WI38 (cell line): ENCODE measurements around the gene PTGR3.

Source experiments
- H3K4me3 ChIP-seq: 2 replicates; pipeline ENCODE4 v1.5.1; 2011; ENCODE audit warnings: low read depth, mild to moderate bottlenecking, control low read depth, low read length
- TF ChIP-seq, protein P1 (sequence below): IDR thresholded peaks from 2 replicates; pipeline ENCODE4 v1.5.1; 2012; ENCODE audit warnings: low read depth, mild to moderate bottlenecking, control low read depth, low read length

Gene PTGR3

GRCh38 chr18:75159646-75160356, 49.1 kb downstream of the PTGR3 start:
- H3K4me3 ChIP-seq, result no peak overlapping the region
- TF ChIP-seq, protein P1, sequence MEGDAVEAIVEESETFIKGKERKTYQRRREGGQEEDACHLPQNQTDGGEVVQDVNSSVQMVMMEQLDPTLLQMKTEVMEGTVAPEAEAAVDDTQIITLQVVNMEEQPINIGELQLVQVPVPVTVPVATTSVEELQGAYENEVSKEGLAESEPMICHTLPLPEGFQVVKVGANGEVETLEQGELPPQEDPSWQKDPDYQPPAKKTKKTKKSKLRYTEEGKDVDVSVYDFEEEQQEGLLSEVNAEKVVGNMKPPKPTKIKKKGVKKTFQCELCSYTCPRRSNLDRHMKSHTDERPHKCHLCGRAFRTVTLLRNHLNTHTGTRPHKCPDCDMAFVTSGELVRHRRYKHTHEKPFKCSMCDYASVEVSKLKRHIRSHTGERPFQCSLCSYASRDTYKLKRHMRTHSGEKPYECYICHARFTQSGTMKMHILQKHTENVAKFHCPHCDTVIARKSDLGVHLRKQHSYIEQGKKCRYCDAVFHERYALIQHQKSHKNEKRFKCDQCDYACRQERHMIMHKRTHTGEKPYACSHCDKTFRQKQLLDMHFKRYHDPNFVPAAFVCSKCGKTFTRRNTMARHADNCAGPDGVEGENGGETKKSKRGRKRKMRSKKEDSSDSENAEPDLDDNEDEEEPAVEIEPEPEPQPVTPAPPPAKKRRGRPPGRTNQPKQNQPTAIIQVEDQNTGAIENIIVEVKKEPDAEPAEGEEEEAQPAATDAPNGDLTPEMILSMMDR, result no peak

DNA sequence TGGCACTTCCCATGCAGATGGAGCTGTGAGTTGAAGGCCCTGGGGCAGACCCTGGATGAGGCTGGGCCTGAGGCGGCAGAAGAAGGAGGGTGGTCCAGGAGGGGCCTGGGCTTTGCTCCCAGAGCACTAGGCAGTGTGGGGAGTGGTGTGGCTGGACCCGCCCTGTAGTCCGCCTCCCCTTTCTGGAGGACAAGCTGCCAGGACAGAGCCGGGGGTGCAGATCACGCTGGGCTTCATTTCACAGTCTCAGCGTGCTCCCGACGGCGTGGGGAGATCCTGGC, 49.8 kb downstream of the PTGR3 start:
- H3K4me3 ChIP-seq, result no peak overlapping the region
- TF ChIP-seq, protein P1, result no peak
